Activated T-cell treated with anti-CD3 and anti-CD28 coated beads for 48 hours (primary cell): ENCODE data around the gene EHD1.
"Not testable (repeated sequence)": the region's sequence is repeated elsewhere in the genome, so short reads cannot be mapped to it uniquely, and the experiment has no call there.

Source experiments
- DNase-seq: peaks from one replicate; pipeline ENCODE4 v3.0.0-alpha.2; 2020; ENCODE audit warnings: low read depth

The EHD1 gene

GRCh38 chr11:64856382-64857227, 21.8 kb downstream of the EHD1 start:
- DNase-seq: peak; percentile 75

GRCh38 chr11:64855596-64856304, 22.7 kb downstream of the EHD1 start:
- DNase-seq: no peak

GRCh38 chr11:64854534-64855502, 23.6 kb downstream of the EHD1 start:
- DNase-seq: no peak

- no peak for DNase-seq
These were observed 24.3 kb downstream of the EHD1 start for GRCh38 chr11:64854157-64854533.

- DNase-seq: no peak
These were observed 24.7 kb downstream of the EHD1 start for GRCh38 chr11:64853709-64854108.

GRCh38 chr11:64852804-64853509, 25.5 kb downstream of the EHD1 start:
- DNase-seq: no peak

- DNase-seq: no peak
These were observed 26.5 kb downstream of the EHD1 start for GRCh38 chr11:64851831-64852351.

GRCh38 chr11:64850979-64851567, 27.3 kb downstream of the EHD1 start:
- no peak for DNase-seq

- DNase-seq: no peak
These were observed 28.6 kb downstream of the EHD1 start for GRCh38 chr11:64849598-64850356.

GRCh38 chr11:64848826-64849597, 29.4 kb downstream of the EHD1 start:
- no peak for DNase-seq

GRCh38 chr11:64848214-64848825, 30.1 kb downstream of the EHD1 start:
- no peak for DNase-seq

- DNase-seq: peak; percentile 88
These were observed 31.3 kb downstream of the EHD1 start for GRCh38 chr11:64846998-64847666.

- not testable (repeated sequence) for DNase-seq
These were observed 32.7 kb downstream of the EHD1 start for GRCh38 chr11:64845776-64846129.

GRCh38 chr11:64845129-64845775, 33.2 kb downstream of the EHD1 start:
- no peak for DNase-seq

GRCh38 chr11:64844330-64845128, 33.9 kb downstream of the EHD1 start, which contains the start of gene CDC42BPG:
TSS of gene CDC42BPG (minus strand) at chr11:64844653. CDS start at chr11:64844569, 84 bp downstream.
- DNase-seq: peak; percentile 59

GRCh38 chr11:64843686-64844329, 34.6 kb downstream of the EHD1 start:
- DNase-seq: no peak
